K562 (cell line): ENCODE results near the gene SOCS7. TPM values are rescaled to one million over a fixed set of nuclear protein-coding genes. Genes with fewer than 3 reads are reported as not detected.

Experiments used
- ATAC-seq: fragments of 200-7000 bp; cut with Tn5 transposase; 3 replicates; pipeline ENCODE4 v1.9.1; 2020; ENCODE audit warnings: moderate library complexity
- BruUV-seq: library from RNA; stranded (reverse); fragments of 400-500 nt; replicated peaks from 2 replicates; lab custom pipeline; 2021; lab: Mats Ljungman, UMichigan
- CTCF ChIA-PET: fragments of 300-600 bp; formaldehyde crosslinking; extraction: SDS; loops from one replicate; lab custom pipeline; 2021; ENCODE audit warnings: low intra/inter-chr PET ratio; lab: Yijun Ruan, JAX
- POLR2A ChIA-PET: fragments of 300-600, 350-650 bp; sonication (Branson Sonifier 250); formaldehyde crosslinking; extraction: SDS; loops from one replicate; lab custom pipeline; 2021; ENCODE audit warnings: antibody characterized with exemption, inconsistent platforms; lab: Yijun Ruan, JAX
- DNase-seq, 4 experiments: peaks; one replicate each; pipeline versions ENCODE4 v3.0.0 to v3.0.0-alpha.2; 2011 to 2018; ENCODE audit warnings: low spot score in 3 of 4, mixed read lengths in 3 of 4; ENCODE audit errors: extremely low read depth in 1 of 4
- FAIRE-seq: peaks from 2 replicates; lab custom pipeline; 2011; peaks lifted over from hg19 to GRCh38; lab: Jason Lieb, UNC
- H2AFZ ChIP-seq: 2 replicates; pipeline ENCODE4 v1.6.0; 2011; ENCODE audit warnings: low read depth, low read length, control low read depth, inconsistent platforms
- H3K27ac ChIP-seq: fragments of 200-600 bp; 3 replicates; pipeline ENCODE4 v1.8.0; 2011; ENCODE audit warnings: low read depth, mild to moderate bottlenecking, control low read depth, inconsistent platforms, low read length, moderate library complexity, mixed read lengths; ENCODE audit errors: extremely low read depth
- H3K27me3 ChIP-seq, 2 experiments: fragments of 300-600 bp in 1 of 2; 2 replicates in 1 of 2; 3 replicates in 1 of 2; pipeline versions ENCODE4 v1.6.0 to v1.8.0; 2011; ENCODE audit warnings: inconsistent platforms in 2 of 2, low read length in 2 of 2, mild to moderate bottlenecking in 1 of 2, mixed read lengths in 1 of 2, moderate library complexity in 1 of 2; ENCODE audit not compliant: control insufficient read depth in 2 of 2, insufficient read depth in 2 of 2
- H3K36me3 ChIP-seq: fragments of 300-600 bp; 3 replicates; pipeline ENCODE4 v1.8.0; 2011; ENCODE audit warnings: mild to moderate bottlenecking, low read length, inconsistent platforms; ENCODE audit not compliant: control insufficient read depth, insufficient read depth
- H3K4me1 ChIP-seq, 2 experiments: fragments of 200-600 bp in 1 of 2; replicated peaks in 1 of 2; 2 replicates in 1 of 2; 3 replicates in 1 of 2; pipeline versions ENCODE4 v1.5.1 to v1.8.0; 2011; ENCODE audit warnings: inconsistent platforms in 2 of 2, low read length in 2 of 2, mild to moderate bottlenecking in 1 of 2, mixed read lengths in 1 of 2, moderate library complexity in 1 of 2; ENCODE audit not compliant: control insufficient read depth in 2 of 2, insufficient read depth in 2 of 2
- H3K4me2 ChIP-seq: 2 replicates; pipeline ENCODE4 v1.6.1; 2011; ENCODE audit warnings: low read length, control low read depth, inconsistent platforms, mixed read lengths; ENCODE audit not compliant: insufficient read depth
- H3K4me3 ChIP-seq: fragments of 200-600 bp; sonication (generic), shearing (Covaris generic); 2 replicates; pipeline ENCODE4 v1.5.1; 2016; ENCODE audit warnings: control low read depth, inconsistent platforms
- H3K79me2 ChIP-seq: fragments of 200-600 bp; 3 replicates; pipeline ENCODE4 v1.8.0; 2011; ENCODE audit warnings: low read length, inconsistent platforms; ENCODE audit not compliant: control insufficient read depth, insufficient read depth
- H3K9ac ChIP-seq, 2 experiments: 2 replicates each; pipeline versions ENCODE4 v1.6.0 to v1.6.1; 2011; ENCODE audit warnings: low read depth in 2 of 2, low read length in 2 of 2, control low read depth in 1 of 2, inconsistent platforms in 1 of 2, mild to moderate bottlenecking in 1 of 2, mixed read lengths in 1 of 2; ENCODE audit not compliant: insufficient read depth in 1 of 2
- H3K9me1 ChIP-seq: one replicate; pipeline ENCODE4 v1.6.0; 2011; ENCODE audit warnings: inconsistent platforms, mild to moderate bottlenecking, low read length, moderate library complexity; ENCODE audit not compliant: control insufficient read depth, insufficient read depth
- H3K9me3 ChIP-seq: replicated peaks from 2 replicates; pipeline ENCODE4 v1.5.1; 2011; ENCODE audit warnings: low read depth, low read length, inconsistent platforms; ENCODE audit not compliant: control insufficient read depth, insufficient read depth
- H4K20me1 ChIP-seq: replicated peaks from 2 replicates; pipeline ENCODE4 v1.6.1; 2011; ENCODE audit warnings: low read length, inconsistent platforms, mixed read lengths; ENCODE audit not compliant: control insufficient read depth, insufficient read depth
- ADNP ChIP-seq: fragments of 200-800 bp; sonication (Bioruptor generic); IDR thresholded peaks from 2 replicates; pipeline ENCODE4 v1.6.1; 2016; ENCODE audit warnings: missing genetic modification characterization, missing compliant biosample characterization
- HDAC1 ChIP-seq, 2 experiments: fragments of 450-650 bp; IDR thresholded peaks; 2 replicates each; pipeline ENCODE4 v1.6.1; 2016 to 2017; ENCODE audit warnings: inconsistent platforms in 1 of 2, mild to moderate bottlenecking in 1 of 2, moderate library complexity in 1 of 2
- HDAC6 ChIP-seq: IDR thresholded peaks from 2 replicates; pipeline ENCODE4 v1.6.1; 2012; ENCODE audit warnings: low read depth, mild to moderate bottlenecking, control low read depth, inconsistent platforms, low read length, moderate library complexity
- HNRNPUL1 ChIP-seq: fragments of 200-400 bp; formaldehyde crosslinking; IDR thresholded peaks from 2 replicates; pipeline ENCODE4 v1.6.1; 2017; ENCODE audit warnings: low read length
- MEF2D ChIP-seq: conservative IDR thresholded peaks from 2 replicates; pipeline ENCODE4 v1.6.1; 2016; ENCODE audit warnings: low read depth, missing genetic modification characterization, missing compliant biosample characterization
- SLC30A9 ChIP-seq: fragments of 250-450 bp; sonication (Bioruptor Pico); IDR thresholded peaks from 2 replicates; pipeline ENCODE4 v1.8.0; 2022; ENCODE audit warnings: mild to moderate bottlenecking, moderate library complexity
- WGBS: fragments of 100-300 bp; shearing (Covaris generic); methylation state at CpG from one replicate; pipeline ENCODE4 v1.1.6; 2016; ENCODE audit warnings: low coverage, mixed read lengths; ENCODE audit not compliant: insufficient coverage; ENCODE audit errors: missing lambda C conversion rate; 5-methylcytosine and 5-hydroxymethylcytosine counted together
- in situ Hi-C: fragments of 300-500 bp; cut with MboI; formaldehyde crosslinking; loops from 4 replicates; pipeline ENCODE4 v1.15.0; 2018; ENCODE audit warnings: inconsistent platforms, mixed read lengths
- intact Hi-C: fragments of 100-400 bp; cut with micrococcal nuclease; formaldehyde crosslinking; loops from 2 replicates; pipeline ENCODE4 v1.14.2; 2022
- polyA plus RNA-seq, 8 experiments: library from polyadenylated mRNA; depleted of rRNA in 4 of 8; stranded (reverse) in 5 of 8; unstranded in 3 of 8; fragments of >200 nt; fragmentation: Nextera tagmentation in 2 of 8; fragmentation: Illumina TruSeq in 1 of 8; extraction: Ambion mirVana in 2 of 8; extraction: Trizol in 1 of 8; gene quantifications; 2 replicates each; pipeline versions ENCODE4 v1.2.1 to v1.2.3, GENCODE V29; 2011 to 2014; ENCODE audit warnings: inconsistent platforms in 1 of 8, missing spikeins in 1 of 8
- total RNA-seq, 7 experiments: library from RNA; depleted of rRNA in 6 of 7; stranded (reverse); fragments of >200 nt in 6 of 7; fragmentation: Illumina TruSeq in 2 of 7; extraction: Trizol in 2 of 7; gene quantifications; 2 replicates each; pipeline versions ENCODE4 v1.2.1 to v1.2.3, GENCODE V29; 2011 to 2021; ENCODE audit warnings: low replicate concordance in 1 of 7

The SOCS7 gene
- total and polyA plus RNA-seq, 9 of the 15 experiments (the other 6 are each of a cell fraction or from before 2014, with no cell fraction given) = 0.94 to 14.5 (median 8.2) TPM

DNA sequence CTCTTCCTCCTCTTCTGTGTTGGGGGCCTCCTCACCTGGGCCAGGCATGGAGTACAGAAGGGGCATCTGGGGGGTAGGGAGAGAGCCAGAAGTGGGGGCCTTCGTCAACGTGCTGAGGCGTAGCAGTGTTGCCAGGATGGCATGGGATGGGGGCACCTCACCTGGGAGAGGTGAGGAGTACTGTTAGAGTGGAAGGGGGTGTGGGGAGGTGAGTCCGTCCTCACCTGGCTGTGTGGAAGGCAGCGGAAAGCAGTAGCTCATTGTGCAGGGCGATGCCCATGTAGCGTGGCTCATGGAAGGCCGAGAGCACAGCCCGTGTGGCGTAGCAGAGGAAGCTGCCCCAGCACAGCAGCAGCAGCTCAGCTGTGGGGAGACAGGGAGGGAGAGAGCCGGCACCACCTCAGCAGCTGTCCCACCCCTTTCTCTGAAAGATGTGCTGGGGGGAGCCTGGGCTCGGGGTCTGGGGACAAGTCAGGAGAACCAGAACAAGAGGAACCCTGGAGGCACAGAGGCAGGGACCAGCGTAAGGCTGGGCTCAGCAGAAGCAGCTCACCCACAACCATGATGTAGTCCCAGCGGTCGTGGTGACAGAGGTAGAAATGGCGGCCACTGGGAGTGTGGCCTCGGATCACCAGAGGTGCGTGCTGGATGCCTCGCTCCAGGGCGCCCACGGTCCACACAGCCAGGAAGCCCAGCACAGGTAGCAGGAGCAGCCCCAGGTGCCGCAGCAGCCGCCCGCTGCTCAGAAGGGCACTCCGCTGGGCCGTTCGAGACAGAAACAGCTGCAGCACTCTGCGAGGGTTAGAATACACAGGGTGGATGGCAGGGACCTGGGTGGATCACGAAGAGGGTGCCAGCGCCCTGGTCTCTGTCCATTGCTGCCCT lies 16.9 kb upstream of the SOCS7 start:
- Histone ChIP-seq H4K20me1 (peaks cover 24% of the 10 kb centered on the region), H3K4me1 (peaks cover 0 to 17% of the 10 kb centered on the region in 2 experiments; a peak in 1 of 5 replicates), H2AFZ (no peak overlapping the region), H3K79me2 (no peaks in the 10 kb centered on the region), H3K9ac (peak overlapping the region in 1 of 2 experiments; percentile 63; a peak in 2 of 4 replicates), H3K9me1 (no peaks in the 10 kb centered on the region), H3K27me3 (peaks cover 62 to 88% of the 10 kb centered on the region in 2 experiments), H3K4me3 (no peak overlapping the region), H3K9me3 (no peaks in the 10 kb centered on the region)
- intact Hi-C loops = loop anchor here (5.0 kb wide), 1 partner anchor 78 kb away; no protein-coding TSS in a partner anchor
- POLR2A ChIA-PET = interaction anchor here (0.7 to 1.5 kb wide), 6 partner anchors 8 to 54 kb away, joined by 3 to 5 read pairs (median 4); partner anchors contain the start of gene SOCS7
- no peak for ATAC-seq
- no peak for DNase-seq
- in situ Hi-C loops = no loop called here
- FAIRE-seq = no peak
- TF ChIP-seq SLC30A9 (CRISPR knock-in tag) (no peak), HDAC1 (IDR thresholded peaks at IDR 0.05) (no peak), ADNP (no peak), HNRNPUL1 (no peak), HDAC6 (no peak), MEF2D (tag) (no peak)
- TF ChIP-seq, all 486 proteins: peak for 0
- no peak overlapping the region for H3K4me2 ChIP-seq
- CTCF ChIA-PET = interaction anchor here (2.4 kb wide), 1 partner anchor 80 kb away, joined by 20 read pairs; no protein-coding TSS in a partner anchor
- no peaks in the 10 kb centered on the region for H3K36me3 ChIP-seq
- no peak overlapping the region for H3K27ac ChIP-seq
- 6% methylated on average over 29 of the region's 30 CpGs for WGBS
- BruUV-seq = no TSS peak
